ENCODE measurements around the gene DNAH17.

Gene DNAH17

DNA sequence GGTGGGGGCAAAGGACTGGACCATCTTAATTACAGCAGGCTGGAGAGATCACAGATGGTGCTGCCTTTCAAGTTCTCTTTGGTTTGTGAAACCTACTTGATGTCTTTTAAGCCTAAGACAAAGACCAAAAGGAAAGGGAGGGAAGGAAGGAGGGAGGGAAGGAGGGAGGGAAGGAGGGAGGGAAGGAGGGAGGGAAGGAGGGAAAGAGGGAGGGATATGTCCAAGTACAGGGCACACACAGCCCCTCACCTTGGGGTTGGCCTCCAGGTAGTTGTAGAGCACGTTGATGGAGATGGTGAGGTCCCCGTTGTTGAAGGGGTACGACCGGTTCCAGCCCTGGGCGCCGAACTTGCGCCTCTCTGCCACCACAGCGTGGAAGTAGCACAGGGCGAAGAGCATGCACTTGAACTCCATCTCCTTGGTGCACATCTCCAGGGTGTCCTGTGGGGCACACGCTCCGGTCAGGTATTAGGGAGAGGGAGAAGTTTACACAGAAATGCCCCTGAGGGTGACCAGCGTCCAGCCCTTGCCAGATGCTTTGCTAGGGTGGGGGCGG, 143.3 kb downstream of the DNAH17 start:
- no peak overlapping the region for H3K4me3 ChIP-seq (ENCODE audit: low read length)
- H3K27ac ChIP-seq (ENCODE audit: low read length), result no peak overlapping the region
- no peaks in the 10 kb centered on the region for H3K9me2 ChIP-seq (replicated peaks; ENCODE audit: insufficient read depth, low read length)
- no peak overlapping the region for H3K4me2 ChIP-seq (ENCODE audit: low read depth, low read length)
- DNase-seq, result no peak
- no peaks in the 10 kb centered on the region for H3F3A ChIP-seq (ENCODE audit: insufficient read depth, low read length)
- no peaks in the 10 kb centered on the region for H3K4me1 ChIP-seq (ENCODE audit: low read length)
- no peaks in the 10 kb centered on the region for H3K36me3 ChIP-seq (replicated peaks; ENCODE audit: insufficient read depth, low read length)
- H3K9ac ChIP-seq (ENCODE audit: low read length), result no peak overlapping the region
- TF ChIP-seq, protein P1, sequence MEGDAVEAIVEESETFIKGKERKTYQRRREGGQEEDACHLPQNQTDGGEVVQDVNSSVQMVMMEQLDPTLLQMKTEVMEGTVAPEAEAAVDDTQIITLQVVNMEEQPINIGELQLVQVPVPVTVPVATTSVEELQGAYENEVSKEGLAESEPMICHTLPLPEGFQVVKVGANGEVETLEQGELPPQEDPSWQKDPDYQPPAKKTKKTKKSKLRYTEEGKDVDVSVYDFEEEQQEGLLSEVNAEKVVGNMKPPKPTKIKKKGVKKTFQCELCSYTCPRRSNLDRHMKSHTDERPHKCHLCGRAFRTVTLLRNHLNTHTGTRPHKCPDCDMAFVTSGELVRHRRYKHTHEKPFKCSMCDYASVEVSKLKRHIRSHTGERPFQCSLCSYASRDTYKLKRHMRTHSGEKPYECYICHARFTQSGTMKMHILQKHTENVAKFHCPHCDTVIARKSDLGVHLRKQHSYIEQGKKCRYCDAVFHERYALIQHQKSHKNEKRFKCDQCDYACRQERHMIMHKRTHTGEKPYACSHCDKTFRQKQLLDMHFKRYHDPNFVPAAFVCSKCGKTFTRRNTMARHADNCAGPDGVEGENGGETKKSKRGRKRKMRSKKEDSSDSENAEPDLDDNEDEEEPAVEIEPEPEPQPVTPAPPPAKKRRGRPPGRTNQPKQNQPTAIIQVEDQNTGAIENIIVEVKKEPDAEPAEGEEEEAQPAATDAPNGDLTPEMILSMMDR (IDR thresholded peaks at IDR 0.05; ENCODE audit: low read length), result no peak
- TF ChIP-seq EZH2 (optimal IDR thresholded peaks at IDR 0.05; ENCODE audit: low read depth, low read length) (no peak), EZH2phosphoT487 (IDR thresholded peaks at IDR 0.05; ENCODE audit: low read length) (no peak)
- peaks cover 10% of the 10 kb centered on the region; the same call in 1 of the 2 replicates for H3K27me3 ChIP-seq (replicated peaks; ENCODE audit: insufficient read depth, low read length)
- no peaks in the 10 kb centered on the region for H4K20me1 ChIP-seq (ENCODE audit: insufficient read depth, low read length)
- no peaks in the 10 kb centered on the region for H3K79me2 ChIP-seq (ENCODE audit: low read length)
- H3K9me3 ChIP-seq (replicated peaks; ENCODE audit: insufficient read depth, low read length), result no peaks in the 10 kb centered on the region
- H2AFZ ChIP-seq (ENCODE audit: low read length), result no peak overlapping the region

DNA sequence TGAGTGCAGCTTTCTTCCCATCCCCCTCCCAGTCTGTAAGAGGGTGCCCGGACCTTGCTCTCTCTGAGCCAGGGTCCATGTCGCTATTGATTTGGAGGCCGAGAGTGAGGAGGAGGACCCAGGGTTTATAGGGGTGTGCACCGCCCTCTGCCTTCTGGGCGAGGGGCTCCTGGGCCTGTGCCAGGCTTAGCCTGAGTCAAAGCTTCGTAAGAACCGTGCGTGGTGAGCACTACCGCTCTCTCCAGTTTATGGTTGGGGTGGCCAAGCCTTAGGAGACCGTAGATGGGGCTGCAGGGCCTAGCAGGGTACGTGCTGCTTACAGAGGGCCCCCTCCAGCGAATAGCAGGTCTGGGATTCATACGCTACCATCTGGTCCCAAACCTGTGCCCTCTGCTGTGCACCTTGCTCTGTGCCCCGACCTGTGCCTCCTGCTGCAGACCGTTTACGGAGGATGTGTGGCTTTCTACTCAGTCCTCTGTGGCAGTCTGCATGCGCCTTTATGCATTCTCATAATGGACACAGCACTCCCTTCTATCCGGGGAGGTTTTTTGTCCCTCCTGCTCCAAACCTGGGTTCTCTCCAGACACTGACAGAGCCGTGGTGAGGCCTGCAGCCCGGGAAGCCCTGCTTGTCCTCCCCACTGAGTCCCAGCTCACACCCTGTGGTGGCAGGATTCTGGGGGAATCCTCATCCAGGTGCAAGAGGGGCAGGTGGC, 144.0 kb downstream of the DNAH17 start:
- Histone ChIP-seq H3K9me3 (replicated peaks; ENCODE audit: insufficient read depth, low read length) (no peaks in the 10 kb centered on the region), H3K27me3 (replicated peaks; ENCODE audit: insufficient read depth, low read length) (peaks cover 10% of the 10 kb centered on the region; the same call in 1 of the 2 replicates), H3K4me3 (ENCODE audit: low read length) (no peak overlapping the region), H3K36me3 (replicated peaks; ENCODE audit: insufficient read depth, low read length) (no peaks in the 10 kb centered on the region), H4K20me1 (ENCODE audit: insufficient read depth, low read length) (no peaks in the 10 kb centered on the region), H3K4me1 (ENCODE audit: low read length) (no peaks in the 10 kb centered on the region), H3K79me2 (ENCODE audit: low read length) (no peaks in the 10 kb centered on the region), H2AFZ (ENCODE audit: low read length) (no peak overlapping the region), H3K9ac (ENCODE audit: low read length) (no peak overlapping the region), H3K9me2 (replicated peaks; ENCODE audit: insufficient read depth, low read length) (no peaks in the 10 kb centered on the region), H3K4me2 (ENCODE audit: low read depth, low read length) (no peak overlapping the region), H3F3A (ENCODE audit: insufficient read depth, low read length) (no peaks in the 10 kb centered on the region), H3K27ac (ENCODE audit: low read length) (no peak overlapping the region)
- TF ChIP-seq EZH2phosphoT487 (IDR thresholded peaks at IDR 0.05; ENCODE audit: low read length) (no peak), EZH2 (optimal IDR thresholded peaks at IDR 0.05; ENCODE audit: low read depth, low read length) (no peak)
- TF ChIP-seq, protein P1 (IDR thresholded peaks at IDR 0.05; ENCODE audit: low read length), result no peak
- DNase-seq, result no peak

DNA sequence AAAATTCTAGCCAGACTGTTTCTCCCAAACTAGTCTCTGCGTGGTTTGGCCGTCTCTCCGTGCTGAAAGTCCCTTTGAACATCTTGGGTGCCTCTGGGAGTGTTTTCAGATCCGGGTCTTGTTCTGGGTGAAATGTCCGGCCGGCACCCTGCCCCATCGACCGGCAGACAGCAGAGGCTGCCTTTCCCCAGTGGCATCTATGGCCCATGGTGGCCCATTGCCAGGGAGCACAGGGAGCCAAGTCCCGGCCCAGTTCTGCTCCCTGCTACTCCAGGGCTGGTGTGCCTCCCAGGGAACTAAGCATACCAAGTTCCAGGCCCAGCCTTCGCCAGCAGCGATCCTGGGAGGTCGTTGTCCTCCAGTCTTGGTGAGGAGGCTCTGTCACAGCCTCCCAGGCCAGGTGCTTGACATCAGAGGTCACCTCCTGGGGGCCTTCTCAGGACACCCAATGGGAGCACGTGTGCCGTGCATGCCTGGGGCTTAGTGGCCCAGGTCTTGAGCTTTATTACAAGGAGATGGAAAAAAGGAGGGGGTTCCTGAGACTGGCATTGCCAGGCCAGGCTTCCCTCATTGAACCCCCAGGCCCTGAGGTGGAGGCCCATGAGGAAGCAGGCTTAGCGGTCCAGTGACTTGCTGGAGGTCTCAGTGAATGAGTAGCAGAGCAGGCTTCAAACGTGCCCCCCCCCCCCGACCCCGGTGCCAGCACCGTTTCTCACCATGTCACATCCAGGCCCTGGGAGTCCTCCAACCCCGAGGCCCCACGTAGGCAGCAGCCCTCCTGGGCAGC, 144.8 kb downstream of the DNAH17 start:
- Histone ChIP-seq H3K4me3 (ENCODE audit: low read length) (no peak overlapping the region), H3K9me2 (replicated peaks; ENCODE audit: insufficient read depth, low read length) (no peaks in the 10 kb centered on the region), H3K27me3 (replicated peaks; ENCODE audit: insufficient read depth, low read length) (peaks cover 8% of the 10 kb centered on the region; the same call in 1 of the 2 replicates), H3K4me1 (ENCODE audit: low read length) (no peaks in the 10 kb centered on the region), H3F3A (ENCODE audit: insufficient read depth, low read length) (no peaks in the 10 kb centered on the region), H3K9me3 (replicated peaks; ENCODE audit: insufficient read depth, low read length) (no peaks in the 10 kb centered on the region), H2AFZ (ENCODE audit: low read length) (no peak overlapping the region), H3K27ac (ENCODE audit: low read length) (no peak overlapping the region), H3K79me2 (ENCODE audit: low read length) (no peaks in the 10 kb centered on the region), H3K9ac (ENCODE audit: low read length) (no peak overlapping the region), H3K4me2 (ENCODE audit: low read depth, low read length) (no peak overlapping the region), H3K36me3 (replicated peaks; ENCODE audit: insufficient read depth, low read length) (no peaks in the 10 kb centered on the region), H4K20me1 (ENCODE audit: insufficient read depth, low read length) (no peaks in the 10 kb centered on the region)
- DNase-seq, result no peak
- TF ChIP-seq EZH2phosphoT487 (IDR thresholded peaks at IDR 0.05; ENCODE audit: low read length), result no peak
- TF ChIP-seq EZH2 (optimal IDR thresholded peaks at IDR 0.05; ENCODE audit: low read depth, low read length), result no peak
- TF ChIP-seq, protein P1 (IDR thresholded peaks at IDR 0.05; ENCODE audit: low read length), result no peak

All from MM.1S (cell line).